ENCODE data around the gene BCKDHB.

Gene BCKDHB

GRCh38 chr6:80143419-80143937 is 37.0 kb downstream of the BCKDHB start:
- H3K36me3 ChIP-seq (ENCODE audit: insufficient read depth), result no peaks in the 10 kb centered on the region
- H3K27ac ChIP-seq, result no peak overlapping the region
- no peaks in the 10 kb centered on the region for H3K79me2 ChIP-seq (ENCODE audit: insufficient read depth, low read depth)
- no peaks in the 10 kb centered on the region for H3K27me3 ChIP-seq (ENCODE audit: insufficient read depth, low read depth)
- H3K4me2 ChIP-seq, result no peak overlapping the region
- H3K9ac ChIP-seq, result no peak overlapping the region
- H3K4me1 ChIP-seq (ENCODE audit: low read depth, poor library complexity, severe bottlenecking), result peaks cover 4% of the 10 kb centered on the region
- no peak overlapping the region for H2AFZ ChIP-seq (ENCODE audit: low read depth)
- no peak overlapping the region for H3K4me3 ChIP-seq (IDR thresholded peaks at IDR 0.05; ENCODE audit: insufficient read depth, low read depth, low read length)
- TF ChIP-seq CTCF (conservative IDR thresholded peaks at IDR 0.05; ENCODE audit: low read depth, low read length), result no peak
- no peaks in the 10 kb centered on the region for H4K20me1 ChIP-seq (ENCODE audit: insufficient read depth)

- no peak overlapping the region for H3K27ac ChIP-seq
- no peak overlapping the region for H2AFZ ChIP-seq (ENCODE audit: low read depth)
- H3K27me3 ChIP-seq (ENCODE audit: insufficient read depth, low read depth), result no peaks in the 10 kb centered on the region
- H3K4me1 ChIP-seq (ENCODE audit: low read depth, poor library complexity, severe bottlenecking), result peaks cover 4% of the 10 kb centered on the region
- no peaks in the 10 kb centered on the region for H3K79me2 ChIP-seq (ENCODE audit: insufficient read depth, low read depth)
- H3K36me3 ChIP-seq (ENCODE audit: insufficient read depth), result no peaks in the 10 kb centered on the region
- no peak for TF ChIP-seq CTCF (conservative IDR thresholded peaks at IDR 0.05; ENCODE audit: low read depth, low read length)
- H3K4me3 ChIP-seq (IDR thresholded peaks at IDR 0.05; ENCODE audit: insufficient read depth, low read depth, low read length), result no peak overlapping the region
- no peaks in the 10 kb centered on the region for H4K20me1 ChIP-seq (ENCODE audit: insufficient read depth)
- H3K9ac ChIP-seq, result no peak overlapping the region
- H3K4me2 ChIP-seq, result no peak overlapping the region
Measured at GRCh38 chr6:80144753-80145315, 38.4 kb downstream of the BCKDHB start.

- Histone ChIP-seq H3K79me2 (ENCODE audit: insufficient read depth, low read depth) (no peaks in the 10 kb centered on the region), H4K20me1 (ENCODE audit: insufficient read depth) (no peaks in the 10 kb centered on the region), H3K4me2 (no peak overlapping the region), H3K36me3 (ENCODE audit: insufficient read depth) (no peaks in the 10 kb centered on the region), H3K9ac (no peak overlapping the region), H3K27me3 (ENCODE audit: insufficient read depth, low read depth) (no peaks in the 10 kb centered on the region), H3K4me1 (ENCODE audit: low read depth, poor library complexity, severe bottlenecking) (peaks cover 4% of the 10 kb centered on the region), H2AFZ (ENCODE audit: low read depth) (no peak overlapping the region), H3K4me3 (IDR thresholded peaks at IDR 0.05; ENCODE audit: insufficient read depth, low read depth, low read length) (no peak overlapping the region), H3K27ac (no peak overlapping the region)
- TF ChIP-seq CTCF (conservative IDR thresholded peaks at IDR 0.05; ENCODE audit: low read depth, low read length), result no peak
Measured at GRCh38 chr6:80145509-80145908, 39.0 kb downstream of the BCKDHB start.

GRCh38 chr6:80145921-80146320 is 39.5 kb downstream of the BCKDHB start:
- H3K36me3 ChIP-seq (ENCODE audit: insufficient read depth), result no peaks in the 10 kb centered on the region
- H3K27ac ChIP-seq, result no peak overlapping the region
- H3K79me2 ChIP-seq (ENCODE audit: insufficient read depth, low read depth), result no peaks in the 10 kb centered on the region
- no peak for TF ChIP-seq CTCF (conservative IDR thresholded peaks at IDR 0.05; ENCODE audit: low read depth, low read length)
- H3K4me3 ChIP-seq (IDR thresholded peaks at IDR 0.05; ENCODE audit: insufficient read depth, low read depth, low read length), result no peak overlapping the region
- no peak overlapping the region for H3K9ac ChIP-seq
- H4K20me1 ChIP-seq (ENCODE audit: insufficient read depth), result no peaks in the 10 kb centered on the region
- H3K4me2 ChIP-seq, result no peak overlapping the region
- H3K27me3 ChIP-seq (ENCODE audit: insufficient read depth, low read depth), result no peaks in the 10 kb centered on the region
- H3K4me1 ChIP-seq (ENCODE audit: low read depth, poor library complexity, severe bottlenecking), result peaks cover 4% of the 10 kb centered on the region
- H2AFZ ChIP-seq (ENCODE audit: low read depth), result no peak overlapping the region
